Mammary epithelial cell (primary cell): ENCODE results near the gene MYBBP1A.

ENCODE experiments used
- EZH2 ChIP-seq: IDR thresholded peaks from 2 replicates; pipeline ENCODE4 v1.6.1; 2012; ENCODE audit warnings: low read length, inconsistent platforms, borderline replicate concordance
- TF ChIP-seq, protein P1 (sequence below), 2 donors: IDR thresholded peaks in 1 of 2; conservative IDR thresholded peaks in 1 of 2; 2 replicates each; pipeline ENCODE4 v1.5.1; 2011 to 2012; ENCODE audit warnings: inconsistent platforms in 2 of 2, low read length in 2 of 2, mild to moderate bottlenecking in 2 of 2, control low read depth in 1 of 2, low read depth in 1 of 2; ENCODE audit not compliant: insufficient read depth in 1 of 2; ENCODE audit errors: extremely low read depth in 1 of 2

- TF ChIP-seq, protein P1, sequence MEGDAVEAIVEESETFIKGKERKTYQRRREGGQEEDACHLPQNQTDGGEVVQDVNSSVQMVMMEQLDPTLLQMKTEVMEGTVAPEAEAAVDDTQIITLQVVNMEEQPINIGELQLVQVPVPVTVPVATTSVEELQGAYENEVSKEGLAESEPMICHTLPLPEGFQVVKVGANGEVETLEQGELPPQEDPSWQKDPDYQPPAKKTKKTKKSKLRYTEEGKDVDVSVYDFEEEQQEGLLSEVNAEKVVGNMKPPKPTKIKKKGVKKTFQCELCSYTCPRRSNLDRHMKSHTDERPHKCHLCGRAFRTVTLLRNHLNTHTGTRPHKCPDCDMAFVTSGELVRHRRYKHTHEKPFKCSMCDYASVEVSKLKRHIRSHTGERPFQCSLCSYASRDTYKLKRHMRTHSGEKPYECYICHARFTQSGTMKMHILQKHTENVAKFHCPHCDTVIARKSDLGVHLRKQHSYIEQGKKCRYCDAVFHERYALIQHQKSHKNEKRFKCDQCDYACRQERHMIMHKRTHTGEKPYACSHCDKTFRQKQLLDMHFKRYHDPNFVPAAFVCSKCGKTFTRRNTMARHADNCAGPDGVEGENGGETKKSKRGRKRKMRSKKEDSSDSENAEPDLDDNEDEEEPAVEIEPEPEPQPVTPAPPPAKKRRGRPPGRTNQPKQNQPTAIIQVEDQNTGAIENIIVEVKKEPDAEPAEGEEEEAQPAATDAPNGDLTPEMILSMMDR (conservative IDR thresholded peaks at IDR 0.05 in 1 of 2, IDR thresholded peaks at IDR 0.05 in 1 of 2; ENCODE audit: extremely low read depth in 1 of 2, insufficient read depth in 1 of 2, low read depth in 1 of 2, low read length in 2 of 2), result no peak
- TF ChIP-seq EZH2, result no peak
These were observed 18.9 kb downstream of the MYBBP1A start for GRCh38 chr17:4536259-4536741.
